Vagina (tissue), 2 donors: ENCODE measurements around the gene SELPLG. TPM values are rescaled to one million over a fixed set of nuclear protein-coding genes. Genes with fewer than 3 reads are reported as not detected.
"Not testable (repeated sequence)": the region's sequence is repeated elsewhere in the genome, so short reads cannot be mapped to it uniquely, and the experiment has no call there.

Experiments used
- DNase-seq, 2 donors: peaks; one replicate each; pipeline ENCODE4 v3.0.0-alpha.2; 2017; ENCODE audit errors: extremely low spot score in 2 of 2
- H3K27ac ChIP-seq: fragments of 200-600 bp; sonication (generic); one replicate; pipeline ENCODE4 v1.5.1; 2019
- H3K27me3 ChIP-seq: fragments of 200-600 bp; sonication (generic); one replicate; pipeline ENCODE4 v1.5.1; 2019
- H3K36me3 ChIP-seq, 2 donors: fragments of 200-600 bp; sonication (generic); one replicate each; pipeline ENCODE4 v1.5.1; 2017 to 2019
- H3K4me1 ChIP-seq: fragments of 200-600 bp; sonication (generic); one replicate; pipeline ENCODE4 v1.5.1; 2019
- H3K4me3 ChIP-seq, 2 donors: fragments of 200-600 bp; sonication (generic); 1 replicate in 1 of 2; 2 replicates in 1 of 2; pipeline ENCODE4 v1.5.1; 2016 to 2019
- H3K9me3 ChIP-seq: fragments of 200-600 bp; sonication (generic); one replicate; pipeline ENCODE4 v1.5.1; 2019
- CTCF ChIP-seq, 3 experiments: fragments of 450-650 bp in 2 of 3; fragments of 200-600 bp in 1 of 3; sonication (generic) in 1 of 3; IDR thresholded peaks; one replicate each; pipeline ENCODE4 v1.5.1; 2017 to 2019; ENCODE audit warnings: antibody characterized with exemption in 3 of 3, mild to moderate bottlenecking in 2 of 3, moderate library complexity in 2 of 3
- POLR2A ChIP-seq, 2 donors: fragments of 450-650 bp; IDR thresholded peaks; one replicate each; pipeline ENCODE4 v1.6.1; 2017; ENCODE audit warnings: antibody characterized with exemption in 2 of 2, mild to moderate bottlenecking in 2 of 2, moderate library complexity in 2 of 2
- POLR2AphosphoS5 ChIP-seq, 2 donors: sonication (generic); formaldehyde crosslinking; IDR thresholded peaks; one replicate each; pipeline ENCODE4 v1.9.0; 2017; ENCODE audit warnings: antibody characterized with exemption in 2 of 2, mild to moderate bottlenecking in 2 of 2, low read depth in 1 of 2; ENCODE audit not compliant: insufficient read depth in 1 of 2
- intact Hi-C: fragments of 100-400 bp; cut with DNase I; formaldehyde crosslinking; loops from one replicate; pipeline ENCODE4 v1.15.1; 2023
- total RNA-seq: library from RNA; depleted of rRNA; stranded (reverse); fragments of >200 nt; gene quantifications from one replicate; pipeline ENCODE4 v1.2.3, GENCODE V29; 2016

The SELPLG gene
- total RNA-seq, 1 donor from 2014 or later: 14.2 TPM

- not testable (repeated sequence) for H3K27ac ChIP-seq
Observed at GRCh38 chr12:108654622-108655021, 20.9 kb upstream of the SELPLG start.

GRCh38 chr12:108653922-108654321 lies 20.2 kb upstream of the SELPLG start:
- H3K4me3 ChIP-seq: no peak overlapping the region
- no peaks in the 10 kb centered on the region for H3K27me3 ChIP-seq
- TF ChIP-seq POLR2A (IDR thresholded peaks at IDR 0.05): no peak
- no peak for TF ChIP-seq CTCF (IDR thresholded peaks at IDR 0.05)
- TF ChIP-seq POLR2AphosphoS5 (IDR thresholded peaks at IDR 0.05; ENCODE audit: insufficient read depth in 1 of 2, low read depth in 1 of 2): no peak
- intact Hi-C loops: no loop called here
- peaks cover 0 to 68% of the 10 kb centered on the region in 2 donors for H3K36me3 ChIP-seq
- no peak for DNase-seq
- H3K27ac ChIP-seq: no peak overlapping the region
- no peaks in the 10 kb centered on the region for H3K4me1 ChIP-seq
- no peaks in the 10 kb centered on the region for H3K9me3 ChIP-seq

More at GRCh38 chr12:108654622-108655021, 20.9 kb upstream of the SELPLG start:
- H3K4me1 ChIP-seq, intact Hi-C loops, H3K9me3 ChIP-seq, H3K27me3 ChIP-seq, H3K4me3 ChIP-seq, DNase-seq: not testable (repeated sequence)
- peaks cover 0 to 61% of the 10 kb centered on the region in 2 donors for H3K36me3 ChIP-seq

GRCh38 chr12:108653082-108653516 lies 19.4 kb upstream of the SELPLG start:
- DNase-seq: no peak
- Histone ChIP-seq H3K36me3 (peaks cover 0 to 68% of the 10 kb centered on the region in 2 donors), H3K9me3 (no peaks in the 10 kb centered on the region), H3K4me1 (no peaks in the 10 kb centered on the region), H3K27ac (no peak overlapping the region), H3K27me3 (no peaks in the 10 kb centered on the region), H3K4me3 (no peak overlapping the region)
- intact Hi-C loops: no loop called here
- TF ChIP-seq POLR2A (IDR thresholded peaks at IDR 0.05) (no peak), POLR2AphosphoS5 (IDR thresholded peaks at IDR 0.05; ENCODE audit: insufficient read depth in 1 of 2, low read depth in 1 of 2) (no peak), CTCF (IDR thresholded peaks at IDR 0.05) (no peak)

- Histone ChIP-seq H3K27ac (no peak overlapping the region), H3K9me3 (no peaks in the 10 kb centered on the region), H3K4me1 (no peaks in the 10 kb centered on the region), H3K4me3 (no peak overlapping the region), H3K36me3 (peaks cover 0 to 74% of the 10 kb centered on the region in 2 donors), H3K27me3 (no peaks in the 10 kb centered on the region)
- intact Hi-C loops: no loop called here
- no peak for DNase-seq
- TF ChIP-seq POLR2AphosphoS5 (IDR thresholded peaks at IDR 0.05; ENCODE audit: insufficient read depth in 1 of 2, low read depth in 1 of 2) (no peak), CTCF (IDR thresholded peaks at IDR 0.05) (no peak), POLR2A (IDR thresholded peaks at IDR 0.05) (no peak)
Observed at GRCh38 chr12:108650083-108650482, 16.4 kb upstream of the SELPLG start.

GRCh38 chr12:108649669-108650068 lies 16.0 kb upstream of the SELPLG start:
- H3K4me1 ChIP-seq: no peaks in the 10 kb centered on the region
- no peak for DNase-seq
- H3K4me3 ChIP-seq: no peak overlapping the region
- intact Hi-C loops: no loop called here
- H3K9me3 ChIP-seq: no peaks in the 10 kb centered on the region
- H3K27me3 ChIP-seq: no peaks in the 10 kb centered on the region
- peaks cover 0 to 78% of the 10 kb centered on the region in 2 donors for H3K36me3 ChIP-seq
- peak in 1 of 2 donors; percentile 61 for TF ChIP-seq POLR2AphosphoS5 (IDR thresholded peaks at IDR 0.05; ENCODE audit: insufficient read depth in 1 of 2, low read depth in 1 of 2)
- TF ChIP-seq CTCF (IDR thresholded peaks at IDR 0.05): no peak
- H3K27ac ChIP-seq: no peak overlapping the region
